MM.1S (cell line): ENCODE data around the gene HAUS7.

ENCODE experiments used
- DNase-seq: peaks from one replicate; pipeline ENCODE4 v3.0.0-alpha.2; 2015
- H2AFZ ChIP-seq: fragments of 300-600 bp; sonication (generic); 2 replicates; pipeline ENCODE4 v1.6.0; 2016; ENCODE audit warnings: antibody characterized with exemption, low read length
- H3F3A ChIP-seq: fragments of 300-600 bp; sonication (generic); 2 replicates; pipeline ENCODE4 v1.6.1; 2016; ENCODE audit warnings: mild to moderate bottlenecking, antibody characterized with exemption, low read length, moderate library complexity, mixed read lengths; ENCODE audit not compliant: insufficient read depth
- H3K27ac ChIP-seq: fragments of 300-600 bp; sonication (generic); 2 replicates; pipeline ENCODE4 v1.5.1; 2016; ENCODE audit warnings: mild to moderate bottlenecking, low read length
- H3K27me3 ChIP-seq: fragments of 300-600 bp; sonication (generic); replicated peaks from 2 replicates; pipeline ENCODE4 v1.6.0; 2016; ENCODE audit warnings: low read length; ENCODE audit not compliant: insufficient read depth
- H3K36me3 ChIP-seq: fragments of 300-600 bp; sonication (generic); replicated peaks from 2 replicates; pipeline ENCODE4 v1.6.1; 2016; ENCODE audit warnings: mild to moderate bottlenecking, low read length, mixed read lengths; ENCODE audit not compliant: insufficient read depth
- H3K4me1 ChIP-seq: fragments of 300-600 bp; sonication (generic); 2 replicates; pipeline ENCODE4 v1.6.1; 2016; ENCODE audit warnings: low read length, mixed read lengths
- H3K4me2 ChIP-seq: fragments of 300-600 bp; sonication (generic); 2 replicates; pipeline ENCODE4 v1.6.0; 2016; ENCODE audit warnings: low read depth, low read length
- H3K4me3 ChIP-seq: fragments of 300-600 bp; sonication (generic); 2 replicates; pipeline ENCODE4 v1.5.1; 2016; ENCODE audit warnings: low read length, mixed read lengths
- H3K79me2 ChIP-seq: fragments of 300-600 bp; sonication (generic); 2 replicates; pipeline ENCODE4 v1.6.1; 2016; ENCODE audit warnings: mixed run types, low read length, mixed read lengths
- H3K9ac ChIP-seq: fragments of 300-600 bp; sonication (generic); 2 replicates; pipeline ENCODE4 v1.6.1; 2016; ENCODE audit warnings: low read length, mixed read lengths
- H3K9me2 ChIP-seq: fragments of 300-600 bp; sonication (generic); replicated peaks from 2 replicates; pipeline ENCODE4 v1.6.1; 2016; ENCODE audit warnings: mild to moderate bottlenecking, low read length, mixed read lengths; ENCODE audit not compliant: insufficient read depth
- H3K9me3 ChIP-seq: fragments of 300-600 bp; sonication (generic); replicated peaks from 2 replicates; pipeline ENCODE4 v1.6.1; 2016; ENCODE audit warnings: mild to moderate bottlenecking, low read length, mixed read lengths; ENCODE audit not compliant: insufficient read depth
- H4K20me1 ChIP-seq: fragments of 300-600 bp; sonication (generic); 2 replicates; pipeline ENCODE4 v1.6.1; 2016; ENCODE audit warnings: mild to moderate bottlenecking, low read length, moderate library complexity, mixed read lengths; ENCODE audit not compliant: insufficient read depth
- CTCF ChIP-seq: fragments of 300-600 bp; sonication (generic); IDR thresholded peaks from 2 replicates; pipeline ENCODE4 v1.5.1; 2016; ENCODE audit warnings: antibody characterized with exemption, low read length, mixed read lengths
- EZH2 ChIP-seq: fragments of 300-600 bp; sonication (generic); optimal IDR thresholded peaks from 2 replicates; pipeline ENCODE3; 2017; ENCODE audit warnings: low read depth, mild to moderate bottlenecking, antibody characterized with exemption, low read length, mixed read lengths
- EZH2phosphoT487 ChIP-seq: fragments of 300-600 bp; sonication (generic); IDR thresholded peaks from 2 replicates; pipeline ENCODE4 v1.6.1; 2018; ENCODE audit warnings: antibody characterized with exemption, low read length

The HAUS7 gene

GRCh38 chrX:153474266-153474665, 3.9 kb upstream of the HAUS7 start:
- H3K4me1 ChIP-seq: no peaks in the 10 kb centered on the region
- H3K27ac ChIP-seq: no peak overlapping the region
- H3K9me3 ChIP-seq: no peaks in the 10 kb centered on the region
- no peaks in the 10 kb centered on the region for H3K9me2 ChIP-seq
- H3K9ac ChIP-seq: no peak overlapping the region
- TF ChIP-seq EZH2: no peak
- no peak for TF ChIP-seq EZH2phosphoT487
- no peak for TF ChIP-seq CTCF
- no peak overlapping the region for H3K4me3 ChIP-seq
- no peaks in the 10 kb centered on the region for H3F3A ChIP-seq
- H3K27me3 ChIP-seq: peaks cover 30% of the 10 kb centered on the region
- H2AFZ ChIP-seq: no peak overlapping the region
- no peaks in the 10 kb centered on the region for H4K20me1 ChIP-seq
- no peak overlapping the region for H3K4me2 ChIP-seq
- no peaks in the 10 kb centered on the region for H3K36me3 ChIP-seq
- peaks cover 8% of the 10 kb centered on the region for H3K79me2 ChIP-seq
- DNase-seq: no peak

GRCh38 chrX:153473126-153473525, 2.8 kb upstream of the HAUS7 start:
- TF ChIP-seq CTCF: no peak
- H3K27me3 ChIP-seq: peaks cover 24% of the 10 kb centered on the region
- H3K4me1 ChIP-seq: no peaks in the 10 kb centered on the region

GRCh38 chrX:153471663-153472280, 1.4 kb upstream of the HAUS7 start:
- Histone ChIP-seq H3K9ac (no peak overlapping the region), H3K36me3 (no peaks in the 10 kb centered on the region), H3F3A (no peaks in the 10 kb centered on the region), H3K27ac (no peak overlapping the region), H2AFZ (no peak overlapping the region), H3K9me2 (no peaks in the 10 kb centered on the region), H3K79me2 (peaks cover 8% of the 10 kb centered on the region), H3K9me3 (no peaks in the 10 kb centered on the region), H3K4me1 (no peaks in the 10 kb centered on the region), H3K4me2 (no peak overlapping the region), H3K27me3 (peaks cover 16% of the 10 kb centered on the region), H4K20me1 (no peaks in the 10 kb centered on the region), H3K4me3 (no peak overlapping the region)
- no peak for TF ChIP-seq CTCF
- TF ChIP-seq EZH2phosphoT487: no peak
- TF ChIP-seq EZH2: no peak
- no peak for DNase-seq

More at GRCh38 chrX:153473126-153473525, 2.8 kb upstream of the HAUS7 start:
- H3K9ac ChIP-seq: no peak overlapping the region
- H3K27ac ChIP-seq: no peak overlapping the region
- DNase-seq: no peak
- no peaks in the 10 kb centered on the region for H3K9me2 ChIP-seq
- H3K9me3 ChIP-seq: no peaks in the 10 kb centered on the region
- H3F3A ChIP-seq: no peaks in the 10 kb centered on the region
- H3K4me2 ChIP-seq: no peak overlapping the region
- no peak overlapping the region for H2AFZ ChIP-seq
- no peak overlapping the region for H3K4me3 ChIP-seq
- peaks cover 8% of the 10 kb centered on the region for H3K79me2 ChIP-seq
- no peaks in the 10 kb centered on the region for H3K36me3 ChIP-seq
- H4K20me1 ChIP-seq: no peaks in the 10 kb centered on the region
